Measurements from ENCODE around the gene TNPO3. TPM values are rescaled to one million over a fixed set of nuclear protein-coding genes. Genes with fewer than 3 reads are reported as not detected.

TNPO3 gene
- total RNA-seq, 2 experiments from 2014 or later = 58.4 to 59.3 TPM

GRCh38 chr7:128934361-128935341, 120.3 kb downstream of the TNPO3 start:
- CTCF ChIA-PET = interaction anchor here (0.7 kb wide), 1 partner anchor 12 kb away, joined by 3 read pairs; no protein-coding TSS in a partner anchor
- DNase-seq = no peak
- Mint-ChIP-seq H3K36me3 (ENCODE audit: low read depth) (no peaks in the 10 kb centered on the region), H3K27ac (no peak overlapping the region), H3K4me1 (ENCODE audit: low read depth) (peaks cover 33% of the 10 kb centered on the region), H3K4me3 (no peak overlapping the region), H3K9me3 (no peaks in the 10 kb centered on the region), H3K27me3 (peaks cover 18% of the 10 kb centered on the region)
- ATAC-seq = no peak
- POLR2A ChIA-PET = no interaction called here
- intact Hi-C loops (cut with micrococcal nuclease) = no loop called here
- TF ChIP-seq, protein P1, sequence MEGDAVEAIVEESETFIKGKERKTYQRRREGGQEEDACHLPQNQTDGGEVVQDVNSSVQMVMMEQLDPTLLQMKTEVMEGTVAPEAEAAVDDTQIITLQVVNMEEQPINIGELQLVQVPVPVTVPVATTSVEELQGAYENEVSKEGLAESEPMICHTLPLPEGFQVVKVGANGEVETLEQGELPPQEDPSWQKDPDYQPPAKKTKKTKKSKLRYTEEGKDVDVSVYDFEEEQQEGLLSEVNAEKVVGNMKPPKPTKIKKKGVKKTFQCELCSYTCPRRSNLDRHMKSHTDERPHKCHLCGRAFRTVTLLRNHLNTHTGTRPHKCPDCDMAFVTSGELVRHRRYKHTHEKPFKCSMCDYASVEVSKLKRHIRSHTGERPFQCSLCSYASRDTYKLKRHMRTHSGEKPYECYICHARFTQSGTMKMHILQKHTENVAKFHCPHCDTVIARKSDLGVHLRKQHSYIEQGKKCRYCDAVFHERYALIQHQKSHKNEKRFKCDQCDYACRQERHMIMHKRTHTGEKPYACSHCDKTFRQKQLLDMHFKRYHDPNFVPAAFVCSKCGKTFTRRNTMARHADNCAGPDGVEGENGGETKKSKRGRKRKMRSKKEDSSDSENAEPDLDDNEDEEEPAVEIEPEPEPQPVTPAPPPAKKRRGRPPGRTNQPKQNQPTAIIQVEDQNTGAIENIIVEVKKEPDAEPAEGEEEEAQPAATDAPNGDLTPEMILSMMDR (IDR thresholded peaks at IDR 0.05) = no peak

DNA sequence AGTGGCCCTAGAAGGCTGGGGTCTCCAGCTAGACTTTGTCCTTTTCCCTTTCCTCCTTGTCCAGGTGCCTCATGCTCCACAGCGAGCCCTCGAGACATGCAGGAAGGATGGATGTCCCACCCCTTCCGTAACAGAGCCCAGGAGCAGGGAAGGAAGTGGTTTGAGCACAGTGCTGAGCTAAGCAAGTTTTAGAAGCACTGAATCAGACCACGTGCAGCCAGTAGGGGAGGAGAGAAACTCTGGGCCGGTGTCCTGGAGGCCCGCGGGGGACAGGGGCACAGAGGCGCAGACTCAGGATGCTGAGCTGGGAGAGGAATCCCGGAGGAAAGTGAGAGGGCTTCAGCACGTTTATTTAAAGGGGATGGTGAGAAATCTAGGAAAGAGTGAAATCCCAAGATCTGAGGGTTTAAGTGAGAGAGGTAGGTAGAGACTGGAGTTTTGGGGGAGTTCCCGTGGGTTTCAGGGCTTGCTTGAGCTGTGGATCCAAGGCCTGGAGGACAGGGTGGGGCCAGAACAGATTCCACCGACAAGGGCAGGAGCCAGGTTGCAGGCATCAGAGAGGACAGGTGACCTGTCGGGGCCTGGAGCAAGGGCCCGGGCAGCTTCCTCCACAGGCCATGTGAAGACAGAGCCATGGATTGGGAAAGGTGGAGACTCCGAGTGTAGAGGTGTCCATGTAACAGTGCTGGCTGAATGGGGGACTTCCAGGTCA, 121.6 kb downstream of the TNPO3 start:
- Mint-ChIP-seq H3K27ac (peak overlapping the region; percentile 82), H3K9me3 (no peaks in the 10 kb centered on the region), H3K4me3 (peak overlapping the region; percentile 41), H3K36me3 (ENCODE audit: low read depth) (no peaks in the 10 kb centered on the region), H3K27me3 (peaks cover 15% of the 10 kb centered on the region), H3K4me1 (ENCODE audit: low read depth) (peaks cover 21% of the 10 kb centered on the region)
- CTCF ChIA-PET = interaction anchor here (0.6 to 1.9 kb wide), 4 partner anchors 12 to 285 kb away, joined by 3 to 7 read pairs (median 4); no protein-coding TSS in a partner anchor
- POLR2A ChIA-PET = interaction anchor here (0.5 to 0.8 kb wide), 2 partner anchors 11 to 190 kb away, joined by 3 to 4 read pairs; no protein-coding TSS in a partner anchor
- peak; percentile 55 for DNase-seq
- ATAC-seq = peak; percentile 90
- TF ChIP-seq, protein P1 (IDR thresholded peaks at IDR 0.05) = no peak
- intact Hi-C loops (cut with micrococcal nuclease) = no loop called here

DNA sequence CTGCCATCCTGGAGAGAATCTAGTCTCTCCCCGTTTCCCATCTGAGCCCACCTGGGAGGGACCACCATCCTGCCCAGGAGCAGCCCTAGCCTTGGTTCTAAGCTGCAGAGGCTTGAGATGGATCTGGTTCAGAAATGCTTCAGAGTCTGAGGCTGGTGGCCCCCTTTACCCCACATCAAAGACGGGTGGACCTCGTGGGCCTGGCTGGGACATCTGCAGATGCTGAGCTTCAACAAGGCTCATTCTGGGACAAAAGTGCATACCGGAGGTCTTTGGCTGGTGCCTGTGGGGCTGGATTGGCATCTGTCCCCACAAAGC, 122.1 kb downstream of the TNPO3 start:
- H3K36me3 Mint-ChIP-seq (ENCODE audit: low read depth) = no peaks in the 10 kb centered on the region

DNA sequence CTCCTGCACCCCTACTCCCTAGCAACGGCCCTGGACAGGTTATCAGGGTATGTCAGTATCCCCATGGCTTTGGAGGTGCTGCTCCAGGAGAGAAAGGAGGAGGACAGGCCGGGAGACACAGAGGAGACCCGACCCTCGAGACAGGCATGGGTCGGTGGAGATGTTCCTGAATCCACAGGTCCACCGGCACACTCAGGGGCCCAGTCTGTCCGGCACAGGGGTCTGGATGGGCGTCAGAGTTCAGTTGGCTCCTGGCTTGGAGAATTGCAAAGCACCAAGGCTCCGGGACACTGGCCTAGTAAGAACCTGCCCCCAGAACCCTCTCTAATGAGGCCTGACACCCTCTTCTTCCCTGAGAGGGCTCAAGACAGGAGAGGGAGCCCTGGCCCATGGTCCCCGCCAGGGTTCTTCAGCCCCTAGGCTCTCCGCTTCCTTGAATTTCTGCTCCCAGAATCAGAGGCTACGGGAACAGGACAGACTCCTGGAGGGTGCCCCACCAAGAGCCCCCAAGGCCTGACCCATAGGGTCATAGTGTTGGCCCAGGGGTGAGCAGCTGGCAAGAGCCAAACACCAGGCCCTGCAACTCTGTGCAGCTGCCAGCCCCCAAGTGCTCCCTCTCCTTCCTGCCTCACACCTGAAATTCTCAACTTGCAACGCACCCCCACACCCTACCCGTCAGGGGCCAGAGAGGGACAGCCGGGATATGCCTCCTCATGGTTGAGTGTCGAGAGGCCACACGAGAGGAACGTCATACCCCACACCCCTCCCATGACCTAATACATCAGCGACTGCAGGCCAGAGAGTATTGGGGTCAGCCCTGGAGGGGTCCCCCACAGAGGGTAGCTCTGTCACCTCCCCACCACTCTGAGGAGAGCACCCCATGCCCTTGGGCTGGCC, 122.7 kb downstream of the TNPO3 start:
- POLR2A ChIA-PET = interaction anchor here (0.6 to 0.8 kb wide), 2 partner anchors 12 to 122 kb away, joined by 4 read pairs; partner anchors contain the start of gene TNPO3
- no peak overlapping the region for H3K27ac Mint-ChIP-seq
- CTCF ChIA-PET = interaction anchor here (0.6 to 1.9 kb wide), 3 partner anchors 15 to 287 kb away, joined by 3 to 7 read pairs (median 5); no protein-coding TSS in a partner anchor

More for the DNA sequence above, 122.1 kb downstream of the TNPO3 start:
- Mint-ChIP-seq H3K4me1 (ENCODE audit: low read depth) (peaks cover 21% of the 10 kb centered on the region), H3K27me3 (peaks cover 14% of the 10 kb centered on the region), H3K27ac (no peak overlapping the region), H3K4me3 (peak overlapping the region; percentile 41), H3K9me3 (no peaks in the 10 kb centered on the region)
- ChIA-PET CTCF (interaction anchor here (0.6 to 1.9 kb wide), 4 partner anchors 13 to 286 kb away, joined by 3 to 7 read pairs (median 4); no protein-coding TSS in a partner anchor), POLR2A (interaction anchor here (0.6 to 0.8 kb wide), 2 partner anchors 12 to 122 kb away, joined by 4 read pairs; partner anchors contain the start of gene TNPO3)
- DNase-seq (no peak), ATAC-seq (peak; percentile 8)
- intact Hi-C loops (cut with micrococcal nuclease) = no loop called here
- TF ChIP-seq, protein P1 (IDR thresholded peaks at IDR 0.05) = no peak

More for the DNA sequence above, 122.7 kb downstream of the TNPO3 start:
- Mint-ChIP-seq H3K9me3 (no peaks in the 10 kb centered on the region), H3K4me3 (no peak overlapping the region), H3K27me3 (peaks cover 11% of the 10 kb centered on the region), H3K36me3 (ENCODE audit: low read depth) (no peaks in the 10 kb centered on the region), H3K4me1 (ENCODE audit: low read depth) (peaks cover 19% of the 10 kb centered on the region)
- DNase-seq (no peak), ATAC-seq (no peak)
- intact Hi-C loops (cut with micrococcal nuclease) = no loop called here
- TF ChIP-seq, protein P1 (IDR thresholded peaks at IDR 0.05) = no peak

All from activated CD8-positive, alpha-beta T cell treated with anti-CD3 and anti-CD28 coated beads for 36 hours (primary cell).